HG02970 (cell line): ENCODE results near the gene CABLES2.

Experiments
- ATAC-seq: cut with Tn5 transposase; IDR thresholded peaks from one replicate; pipeline ENCODE4 v1.9.1; 2021; ENCODE audit warnings: mild to moderate bottlenecking, moderate library complexity, moderate number of reproducible peaks; ENCODE audit not compliant: unreplicated experiment, low FRiP score

Gene CABLES2

DNA sequence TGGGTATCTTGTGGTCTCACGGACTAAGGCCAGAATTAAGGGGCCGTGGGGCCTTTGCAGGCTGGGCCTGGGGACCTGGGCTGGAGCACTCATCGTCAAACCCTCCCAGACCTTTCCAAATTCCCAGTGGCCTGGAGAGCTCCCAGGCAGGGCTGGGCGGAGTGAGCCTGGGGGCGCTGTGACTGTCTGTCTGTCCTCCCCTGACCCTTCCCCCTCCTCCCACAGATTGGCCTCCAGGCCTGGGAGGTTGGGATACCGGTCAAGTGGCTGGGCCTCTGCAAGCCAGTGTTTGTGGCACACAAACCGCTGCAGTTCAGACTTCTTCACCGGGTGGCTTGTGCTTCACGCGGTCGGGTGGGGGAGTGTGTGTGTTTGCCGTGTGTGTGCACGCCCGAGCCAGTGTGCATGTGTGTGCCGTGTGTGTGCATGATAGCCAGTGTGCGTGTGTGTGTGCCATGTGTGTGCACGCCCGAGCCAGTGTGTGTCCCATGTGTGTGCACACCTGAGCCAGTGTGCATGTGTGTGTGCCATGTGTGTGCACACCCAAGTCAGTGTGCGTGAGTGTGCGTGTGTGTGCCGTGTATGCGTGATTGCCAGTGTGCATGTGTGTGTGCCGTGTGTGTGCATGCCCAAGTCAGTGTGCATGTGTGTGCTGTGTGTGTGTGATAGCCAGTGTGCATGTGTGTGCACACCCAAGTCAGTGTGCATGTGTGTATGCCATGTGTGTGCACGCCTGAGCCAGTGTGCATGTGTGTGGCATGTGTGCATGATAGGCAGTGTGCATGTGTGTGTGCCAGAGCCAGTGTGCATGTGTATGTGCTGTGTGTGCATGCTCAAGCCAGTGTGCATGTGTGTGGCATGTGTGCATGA, 14.0 kb upstream of the CABLES2 start:
- no peak for ATAC-seq

DNA sequence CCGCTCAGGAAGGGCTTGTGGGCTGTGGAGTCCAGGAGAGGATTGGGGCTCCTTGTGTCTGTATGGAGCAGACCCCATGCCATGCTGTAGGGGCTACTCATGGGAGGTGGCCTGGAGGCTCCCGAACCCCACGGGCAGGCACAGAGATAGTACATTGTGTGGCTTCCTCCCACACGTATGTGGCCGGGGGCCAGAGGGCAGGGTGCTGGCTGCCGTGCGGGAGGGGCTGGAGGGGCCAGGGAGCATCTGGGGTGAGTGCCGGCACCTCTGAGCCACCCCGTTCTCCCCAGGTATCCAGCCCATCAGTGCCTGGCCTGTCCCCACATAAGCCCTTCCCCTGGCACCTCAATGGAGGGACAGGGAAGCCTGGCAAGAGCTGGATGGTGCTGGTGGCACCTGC, 12.7 kb upstream of the CABLES2 start:
- no peak for ATAC-seq

DNA sequence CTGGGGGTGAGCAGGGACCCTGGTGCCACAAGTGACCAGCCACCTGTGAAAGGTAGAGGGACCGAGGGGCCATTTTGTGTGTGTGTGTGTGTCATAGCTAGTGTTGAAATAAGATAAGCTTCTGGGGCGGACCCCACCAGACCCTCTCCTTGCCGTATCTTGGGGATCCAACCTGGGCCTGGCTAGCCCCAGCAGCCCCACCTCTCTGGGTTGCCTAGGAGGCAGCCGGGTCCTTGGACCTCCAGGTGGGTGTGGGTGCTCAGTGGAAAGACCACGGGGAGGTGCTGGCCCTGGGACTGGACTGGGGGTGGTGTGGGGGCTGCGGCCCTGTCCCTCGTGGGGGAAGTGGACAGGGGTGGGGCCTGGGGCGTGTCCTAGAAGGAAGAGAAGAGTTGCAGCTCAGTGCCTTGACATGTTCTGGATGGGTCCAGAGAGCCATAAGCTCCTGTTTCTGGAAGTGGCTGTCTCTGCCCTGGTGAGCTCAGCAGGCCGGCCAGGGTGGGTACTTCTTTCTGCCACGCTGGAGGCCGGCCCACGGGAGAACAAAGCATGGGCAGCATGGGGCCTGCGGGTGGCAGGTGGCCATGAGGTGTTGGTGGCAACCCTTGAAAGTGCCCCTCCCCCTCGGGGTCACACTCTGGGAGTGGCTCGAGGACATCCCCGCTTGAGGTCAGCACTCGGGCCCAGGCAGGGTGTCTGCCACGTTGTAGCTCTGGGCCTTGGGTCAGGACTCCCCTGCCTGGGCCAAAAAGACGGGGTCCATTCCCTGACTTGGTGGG, 11.8 kb upstream of the CABLES2 start:
- no peak for ATAC-seq

DNA sequence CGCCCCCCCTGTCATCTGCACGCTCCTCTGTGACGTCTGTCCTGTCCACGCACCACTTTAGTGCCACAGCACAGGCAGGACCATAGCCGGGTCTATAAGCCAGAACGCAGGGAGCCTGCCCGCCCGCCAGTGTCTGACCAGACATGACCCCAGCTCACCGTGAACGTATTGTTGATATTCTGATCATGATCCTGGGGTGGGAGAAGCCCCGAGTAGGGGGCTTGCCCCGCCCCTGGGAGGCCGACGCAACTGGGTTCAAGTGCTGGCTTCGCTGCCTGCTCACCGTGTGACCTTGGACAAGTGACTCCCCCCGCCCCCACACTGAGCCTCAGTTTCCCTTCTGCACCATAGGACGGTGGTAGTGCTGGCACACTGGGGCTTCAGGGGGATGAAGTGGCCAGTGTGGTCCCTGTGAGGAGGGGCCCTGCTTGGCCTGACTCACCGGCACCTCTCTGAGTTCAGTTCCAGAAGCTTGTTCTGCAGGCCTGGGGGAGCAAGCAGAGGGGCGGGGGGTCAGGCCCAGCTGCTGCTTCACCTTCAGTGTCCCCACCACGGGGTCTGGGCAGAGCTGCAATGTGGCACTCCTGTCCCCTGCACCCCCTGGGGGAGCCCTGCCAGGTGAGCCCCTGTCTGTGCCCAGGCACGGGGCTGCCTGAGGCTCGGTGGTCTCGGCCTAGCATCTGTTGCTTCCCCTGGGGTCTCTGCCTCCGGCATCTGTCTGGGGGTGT, 11.1 kb upstream of the CABLES2 start:
- ATAC-seq: no peak

DNA sequence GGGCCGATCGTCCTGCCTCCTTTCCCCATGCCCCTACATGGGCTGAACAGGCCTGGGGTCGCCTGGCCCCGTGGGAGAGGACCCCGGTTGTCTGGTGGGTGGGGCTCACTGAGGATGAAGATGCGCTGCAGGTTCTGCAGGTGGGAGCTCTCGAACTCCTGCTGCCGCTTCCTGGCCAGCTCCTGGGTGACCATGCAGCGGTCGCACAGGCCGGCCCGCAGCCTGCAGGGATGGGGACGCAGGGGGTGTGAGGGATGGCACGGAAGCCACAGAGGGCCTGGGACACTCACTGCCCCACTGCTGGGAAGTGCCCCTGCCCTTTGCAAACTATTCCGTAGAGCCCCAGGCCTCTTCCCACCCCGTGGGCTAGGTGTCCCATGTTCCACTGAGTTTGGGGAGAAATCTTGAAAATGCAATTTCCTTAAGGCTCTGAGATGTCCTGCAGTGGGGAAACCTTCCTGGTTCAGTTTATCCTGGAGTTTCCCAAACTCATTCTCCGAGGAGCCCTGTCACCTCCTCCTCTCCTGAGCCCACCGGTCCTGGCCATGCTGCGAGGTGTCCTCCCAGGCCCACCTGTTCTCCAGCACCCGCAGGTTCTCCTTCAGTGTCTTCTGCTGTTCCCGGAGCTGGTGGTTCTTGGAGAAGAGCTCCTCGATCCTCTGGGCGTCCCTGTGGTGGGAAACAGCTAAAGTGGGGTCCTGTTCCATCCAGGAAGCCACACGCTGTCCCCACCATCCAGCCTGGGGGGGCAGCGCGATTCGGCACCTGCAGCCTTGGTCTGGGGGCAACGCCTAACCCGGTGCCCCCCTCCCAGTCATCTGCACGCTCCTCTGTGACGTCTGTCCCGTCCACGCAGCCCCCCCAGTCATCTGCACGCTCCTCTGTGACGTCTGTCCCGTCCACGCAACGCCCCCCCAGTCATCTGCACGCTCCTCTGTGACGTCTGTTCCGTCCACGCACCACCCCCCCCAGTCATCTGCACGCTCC, 9.9 kb upstream of the CABLES2 start:
- ATAC-seq: no peak

DNA sequence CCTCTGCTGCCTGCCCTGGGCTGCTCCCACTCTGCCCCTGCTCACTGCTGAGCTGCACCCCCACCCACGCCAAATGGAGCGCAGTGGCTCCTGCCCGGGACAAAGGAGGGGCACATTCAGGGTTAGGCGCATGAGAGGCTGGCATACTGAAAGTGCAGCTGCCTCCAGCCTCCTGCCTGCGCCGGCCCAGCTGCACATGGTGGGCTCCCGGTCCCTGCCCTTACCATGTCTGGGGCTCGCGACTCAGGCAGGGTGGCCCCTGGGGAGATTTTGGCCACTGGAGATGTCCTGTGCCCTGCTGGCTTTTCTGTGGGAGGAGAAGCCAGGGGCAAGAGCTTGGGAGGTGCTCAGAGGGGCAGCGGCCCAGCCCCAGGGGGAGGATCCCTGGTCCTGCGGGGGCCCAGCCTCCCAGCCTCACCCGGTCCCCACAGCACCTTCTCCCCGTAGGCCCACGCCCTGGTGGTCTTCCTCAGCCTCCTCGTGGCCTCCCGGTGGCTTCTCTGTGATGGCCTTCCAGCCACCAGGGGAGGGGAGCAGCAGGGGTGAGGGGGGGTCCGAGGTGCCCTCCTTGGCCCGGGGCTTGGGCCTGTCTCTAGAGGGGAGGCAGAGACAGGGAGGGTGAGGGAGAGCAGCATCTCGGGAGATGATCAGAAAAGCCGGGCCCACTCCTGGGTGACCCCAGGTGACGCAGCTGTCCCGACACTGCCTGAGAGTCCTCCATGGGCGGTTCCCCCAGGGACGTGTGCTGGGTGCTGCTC, 8.4 kb upstream of the CABLES2 start:
- ATAC-seq: no peak

DNA sequence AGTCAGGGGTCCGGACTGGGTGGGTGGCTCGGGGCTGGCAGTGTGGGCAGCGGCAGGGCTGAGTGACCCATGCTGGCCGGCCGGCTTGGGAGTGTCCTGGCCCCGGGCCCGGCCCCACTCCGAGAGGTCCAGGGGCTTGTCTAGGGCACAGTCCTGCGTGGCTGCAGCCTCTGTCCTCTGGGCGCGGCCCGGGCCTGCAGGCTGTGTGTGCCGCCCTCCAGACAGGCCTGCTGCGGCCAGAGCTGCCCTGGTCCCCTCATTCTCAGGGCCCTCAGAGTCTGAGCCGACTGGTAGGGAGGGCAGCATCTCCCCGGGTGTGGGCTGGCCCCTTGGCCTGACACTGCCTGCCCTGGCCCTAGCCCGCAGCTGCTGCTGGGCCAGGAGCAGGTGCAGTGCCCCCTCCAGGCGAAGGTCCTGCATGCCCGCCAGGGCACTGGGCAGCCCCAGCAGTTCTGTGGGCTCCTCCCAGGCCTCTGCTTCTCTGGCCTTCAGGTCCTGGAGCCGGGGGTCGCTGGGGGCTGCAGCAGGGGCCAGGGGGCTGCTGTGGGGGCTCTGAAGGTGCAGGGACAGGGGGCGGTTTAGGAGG, 6.9 kb upstream of the CABLES2 start:
- no peak for ATAC-seq

DNA sequence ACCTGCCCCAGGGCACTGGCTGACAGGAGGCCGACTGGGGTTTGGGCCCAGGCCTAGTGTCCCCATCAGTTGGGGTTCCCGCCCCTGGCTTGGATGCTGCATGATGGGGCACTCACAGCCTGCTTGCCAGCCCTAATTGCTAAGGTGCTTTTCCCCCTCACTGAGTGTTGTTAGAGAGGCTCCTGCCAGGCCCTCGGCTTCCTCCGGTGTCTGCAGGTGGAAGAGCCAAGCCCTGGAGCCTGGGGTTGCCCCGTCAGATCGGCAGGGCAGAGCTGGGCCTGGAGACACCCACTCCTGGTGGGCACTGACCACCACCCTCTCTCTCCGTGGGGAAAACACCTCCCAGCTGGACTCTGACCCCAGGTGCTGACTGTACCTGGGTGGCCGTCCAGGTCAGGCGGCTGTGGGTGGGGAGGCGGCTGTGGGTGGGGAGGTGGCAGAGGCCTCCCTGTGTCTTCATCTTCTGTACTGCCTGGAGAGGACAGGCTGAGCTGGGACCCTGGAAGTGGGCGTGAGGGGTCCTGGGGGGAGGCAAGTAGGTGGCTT, 6.0 kb upstream of the CABLES2 start:
- no peak for ATAC-seq

DNA sequence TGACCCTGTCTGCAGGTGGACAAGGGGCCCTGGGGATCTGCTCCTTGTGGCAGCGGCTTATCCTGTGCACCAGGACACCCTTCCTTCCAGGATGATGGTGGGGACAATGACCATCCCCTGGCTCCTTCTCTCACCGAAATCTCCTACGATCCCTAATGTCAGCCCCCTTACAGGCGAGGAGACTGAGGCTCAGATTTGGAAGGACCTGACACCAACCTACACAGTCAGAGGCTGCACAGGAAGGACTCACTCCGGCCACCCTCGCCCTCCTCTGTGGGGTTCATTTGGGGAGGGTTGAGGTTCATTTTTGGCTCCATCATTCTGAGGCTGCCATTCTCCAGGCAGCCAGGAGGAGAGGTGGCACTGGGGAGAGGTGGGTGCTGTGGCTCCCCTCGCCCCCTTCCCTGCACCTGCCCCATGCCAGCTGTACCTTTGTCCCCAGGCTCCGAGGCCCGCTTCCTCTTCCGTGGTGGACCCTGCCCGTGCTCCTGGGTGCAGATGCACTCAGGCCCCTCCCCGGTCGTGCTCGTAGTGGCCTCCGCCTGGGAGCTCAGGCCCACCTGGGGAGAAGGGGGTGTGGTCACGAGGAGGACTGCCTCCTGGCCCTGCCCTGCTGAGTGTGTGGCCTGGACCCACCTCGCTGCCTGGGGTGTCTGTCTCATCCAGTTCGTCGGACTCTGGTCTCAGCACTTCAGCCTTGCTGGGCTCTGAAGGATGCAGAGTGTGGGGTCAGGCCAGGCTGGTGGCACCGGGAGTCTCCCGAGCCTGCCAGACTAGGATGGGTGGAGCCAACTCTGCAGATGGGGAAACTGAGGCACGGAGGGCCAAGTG, 5.3 kb upstream of the CABLES2 start:
- ATAC-seq: no peak

DNA sequence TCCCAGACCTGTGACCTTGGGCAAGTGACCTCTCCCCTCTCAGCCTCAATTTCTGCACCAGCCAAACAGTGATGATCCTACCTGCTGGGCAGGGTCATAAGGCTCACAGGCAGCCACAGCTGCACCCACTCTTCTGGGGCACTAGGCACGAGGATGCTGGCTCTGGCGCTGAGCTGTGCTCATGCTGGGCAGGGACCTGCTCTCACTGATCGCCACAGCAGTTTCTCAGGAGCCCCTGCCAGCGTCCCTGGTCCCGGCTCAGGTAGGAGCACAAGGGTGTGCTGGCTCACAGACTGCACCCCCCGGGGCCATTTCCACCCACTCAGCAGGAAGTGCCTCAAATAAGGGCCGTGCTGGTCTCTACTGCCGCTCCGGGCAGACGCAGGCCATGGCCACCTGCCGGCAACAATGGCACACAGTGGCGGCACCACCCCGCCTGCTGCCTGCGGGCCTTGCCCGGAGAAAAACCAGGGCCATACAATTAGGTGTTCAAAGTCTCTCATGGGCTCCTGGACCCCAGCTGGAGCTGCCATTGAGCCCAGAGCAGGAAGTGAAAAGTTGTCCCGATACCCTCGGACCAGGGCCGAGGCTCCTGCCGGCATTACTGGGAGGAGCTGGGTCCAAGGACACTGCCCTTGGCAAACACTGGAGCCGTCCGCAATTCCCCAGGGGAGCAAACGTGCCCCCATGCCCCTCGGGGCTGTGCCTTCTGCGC, 4.6 kb upstream of the CABLES2 start:
- ATAC-seq: no peak

DNA sequence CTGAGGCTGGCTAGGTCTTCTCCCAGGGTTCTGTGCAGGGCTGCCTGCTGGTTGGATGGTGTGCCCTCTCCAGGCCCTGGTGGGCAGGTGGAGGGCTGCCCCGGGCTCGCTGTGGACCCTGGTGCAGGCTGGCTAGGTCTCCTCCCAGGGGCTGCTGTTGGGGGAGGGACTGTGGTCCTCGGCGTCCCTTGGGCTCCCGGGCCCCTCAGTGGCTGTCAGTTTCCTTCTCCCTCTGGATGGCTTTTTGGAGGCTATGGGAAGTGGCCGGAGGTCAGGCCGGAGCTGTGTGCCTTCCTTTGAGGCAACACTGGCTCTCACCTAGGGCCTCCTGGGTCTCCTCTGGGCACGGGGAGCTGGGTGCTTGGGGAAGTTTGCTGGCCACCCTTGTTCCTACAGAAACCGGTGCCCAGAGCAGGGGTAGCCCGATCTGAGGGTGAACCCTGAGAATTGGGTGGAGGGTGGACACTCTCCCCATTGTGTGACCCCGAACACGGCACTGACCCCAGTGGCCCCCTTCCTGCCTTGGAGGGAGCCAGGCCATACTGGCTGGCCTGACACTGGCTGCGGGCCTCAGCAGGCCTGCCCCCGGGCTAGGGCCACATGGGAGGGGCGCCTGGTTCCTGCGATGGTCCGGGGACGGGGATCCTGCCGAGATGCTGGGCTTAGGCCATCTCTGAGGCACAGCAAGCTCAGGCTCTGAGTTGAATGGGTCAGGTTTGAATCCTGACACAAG, 3.8 kb upstream of the CABLES2 start:
- no peak for ATAC-seq

DNA sequence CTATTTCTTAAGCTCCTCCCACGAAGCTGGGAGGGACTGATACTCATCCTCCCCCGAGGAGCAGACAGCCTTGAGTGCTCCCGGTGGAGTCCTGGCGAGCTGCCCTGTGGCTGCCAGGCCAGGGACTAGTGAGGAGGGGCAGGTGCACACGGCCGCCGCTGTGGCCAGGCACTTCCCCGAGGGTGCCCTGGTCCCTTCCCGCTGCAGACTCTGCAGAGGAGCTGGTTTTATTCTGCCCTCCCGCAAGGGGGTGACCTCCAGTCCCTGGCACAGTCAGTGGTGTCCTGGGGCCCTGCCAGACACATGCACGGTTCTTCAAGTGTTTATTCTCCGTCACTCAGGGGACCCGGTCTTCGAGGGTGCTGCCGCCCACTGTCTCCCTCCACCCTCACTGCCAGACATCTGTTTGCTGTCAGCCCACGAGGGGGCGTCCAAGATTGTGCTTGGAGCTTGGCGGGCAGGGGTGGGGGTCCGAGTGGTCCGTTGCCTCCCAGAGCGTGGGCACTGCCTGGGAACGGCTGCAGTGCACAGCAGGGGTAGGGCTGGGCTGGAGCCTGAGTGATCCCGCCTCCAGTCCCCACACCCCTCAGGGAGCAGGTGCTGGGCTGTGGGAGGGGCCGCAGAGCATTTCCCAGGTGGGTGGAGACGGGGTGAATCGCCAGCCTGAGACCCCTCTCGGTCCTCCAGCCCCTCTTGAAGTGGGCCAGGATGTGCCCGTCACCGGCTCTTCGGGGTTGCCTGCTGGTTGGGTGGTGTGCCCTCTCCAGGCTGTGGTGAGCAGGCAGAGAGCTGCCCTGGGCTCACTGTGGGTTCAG, 3.1 kb upstream of the CABLES2 start:
- no peak for ATAC-seq

DNA sequence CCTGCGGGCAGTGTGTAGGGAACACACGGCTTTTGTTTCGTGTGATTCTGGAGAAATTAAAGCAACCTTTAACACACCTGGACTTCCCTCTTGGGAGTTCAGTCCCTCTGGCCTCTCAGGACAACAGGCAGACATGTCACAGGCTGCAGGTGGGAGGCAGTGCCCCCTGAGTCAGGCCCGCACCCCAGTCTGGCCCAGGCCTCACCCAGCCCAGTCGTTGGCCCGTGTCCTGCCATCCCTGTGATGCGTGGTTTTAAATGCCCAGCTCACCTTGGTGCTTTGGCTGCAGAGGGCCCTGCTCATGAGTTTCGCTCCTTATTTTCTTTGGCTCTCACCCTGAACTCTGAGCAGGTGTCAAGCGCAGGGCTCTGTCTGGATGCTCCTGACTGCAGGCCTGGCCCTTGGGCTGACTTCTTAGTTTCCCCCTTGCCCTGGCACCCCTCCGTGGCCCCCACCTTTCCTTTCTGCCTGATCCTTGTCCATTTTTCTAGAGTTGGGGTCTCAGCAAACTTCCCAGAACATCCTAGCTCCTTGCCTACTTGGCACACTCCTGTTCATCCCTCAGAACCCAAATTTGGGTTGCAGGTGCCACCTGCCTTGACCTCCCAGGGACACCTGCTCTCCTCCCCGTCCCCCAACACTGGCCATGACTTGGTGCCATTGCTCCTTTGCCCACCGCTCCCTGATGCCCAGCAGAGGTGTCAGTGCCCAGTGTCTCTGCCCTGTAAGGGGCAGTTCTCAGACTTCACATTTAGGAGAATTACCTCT, 2.2 kb upstream of the CABLES2 start:
- ATAC-seq: no peak

DNA sequence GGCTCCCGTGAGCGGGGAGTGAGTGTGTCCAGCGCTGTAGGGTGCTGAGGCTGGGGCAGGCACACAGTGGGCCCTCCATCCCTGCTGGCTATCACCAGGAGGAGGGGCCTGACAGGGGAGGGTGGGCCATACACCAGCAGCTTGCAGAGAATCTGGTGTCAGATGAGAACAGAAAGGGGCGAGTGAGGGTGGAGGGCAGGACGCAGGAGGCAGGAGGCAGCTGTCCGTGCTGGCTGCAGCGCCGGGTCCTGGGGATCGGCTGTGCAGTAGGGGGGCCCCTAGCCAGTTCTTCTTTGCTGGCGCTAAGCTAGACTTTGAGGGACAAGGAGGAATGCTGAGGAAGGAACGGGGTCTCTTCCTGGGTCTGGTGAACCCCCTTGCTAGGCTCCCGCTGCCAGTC, 1.6 kb upstream of the CABLES2 start:
- ATAC-seq: no peak

DNA sequence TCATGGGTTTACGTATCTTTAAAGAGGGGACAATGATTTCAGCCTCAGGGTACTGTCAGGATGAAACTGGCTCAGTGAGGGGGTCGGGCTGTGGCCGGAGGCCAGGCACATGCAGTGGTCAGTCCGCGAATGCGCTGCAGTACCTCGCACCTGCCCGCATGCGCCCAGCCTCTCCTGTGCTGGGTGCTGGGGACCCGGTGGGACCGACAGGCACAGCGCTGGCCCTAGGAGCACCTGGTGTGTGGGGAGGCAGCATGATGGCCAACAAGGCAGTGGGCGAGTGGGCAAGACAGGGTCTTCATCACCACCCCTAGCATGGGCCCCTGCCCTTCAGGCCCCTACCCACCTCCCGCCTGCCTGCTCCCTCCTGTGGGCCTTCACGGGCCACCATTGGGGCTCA, 970 bp upstream of the CABLES2 start:
- ATAC-seq: no peak
